ENCODE data around the gene SNX8.
"Not testable (repeated sequence)": the region's sequence is repeated elsewhere in the genome, so short reads cannot be mapped to it uniquely, and the experiment has no call there.

SNX8 gene, protein sequence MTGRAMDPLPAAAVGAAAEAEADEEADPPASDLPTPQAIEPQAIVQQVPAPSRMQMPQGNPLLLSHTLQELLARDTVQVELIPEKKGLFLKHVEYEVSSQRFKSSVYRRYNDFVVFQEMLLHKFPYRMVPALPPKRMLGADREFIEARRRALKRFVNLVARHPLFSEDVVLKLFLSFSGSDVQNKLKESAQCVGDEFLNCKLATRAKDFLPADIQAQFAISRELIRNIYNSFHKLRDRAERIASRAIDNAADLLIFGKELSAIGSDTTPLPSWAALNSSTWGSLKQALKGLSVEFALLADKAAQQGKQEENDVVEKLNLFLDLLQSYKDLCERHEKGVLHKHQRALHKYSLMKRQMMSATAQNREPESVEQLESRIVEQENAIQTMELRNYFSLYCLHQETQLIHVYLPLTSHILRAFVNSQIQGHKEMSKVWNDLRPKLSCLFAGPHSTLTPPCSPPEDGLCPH

GRCh38 chr7:2314209-2314955 is at the start of gene SNX8:
Gene SNX8 (minus strand): TSS chr7:2314441. CDS start chr7:2314421, 20 bp downstream.
- peak; percentile 95 to 96 for DNase-seq

- DNase-seq = no peak
Observed at GRCh38 chr7:2362385-2363088, 48.3 kb upstream of the SNX8 start.

- DNase-seq = no peak
Observed at GRCh38 chr7:2360796-2361195, 46.6 kb upstream of the SNX8 start.

- DNase-seq = no peak
Observed at GRCh38 chr7:2359610-2360009, 45.4 kb upstream of the SNX8 start.

GRCh38 chr7:2358968-2359527 is 44.8 kb upstream of the SNX8 start:
- DNase-seq = no peak

DNA sequence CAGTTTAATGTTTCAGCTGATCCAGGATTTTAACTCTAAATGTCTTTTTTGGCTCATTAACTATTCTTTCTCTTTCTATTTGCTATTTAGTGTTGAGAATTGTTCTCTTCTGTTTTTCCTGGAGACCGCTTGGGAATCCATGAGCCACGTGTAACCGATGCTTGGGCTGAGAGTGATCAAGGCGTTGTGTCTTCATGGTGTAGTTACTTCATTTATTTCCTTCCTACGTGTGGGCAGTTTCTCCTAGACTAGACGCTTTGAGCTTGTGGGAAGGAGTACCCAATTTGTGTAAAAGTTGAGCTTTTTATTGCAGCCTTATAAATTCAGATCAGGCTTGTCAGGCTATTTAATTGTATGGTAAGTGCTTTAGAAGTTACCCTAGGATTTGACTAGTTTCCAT is 43.3 kb upstream of the SNX8 start:
- DNase-seq = no peak

DNA sequence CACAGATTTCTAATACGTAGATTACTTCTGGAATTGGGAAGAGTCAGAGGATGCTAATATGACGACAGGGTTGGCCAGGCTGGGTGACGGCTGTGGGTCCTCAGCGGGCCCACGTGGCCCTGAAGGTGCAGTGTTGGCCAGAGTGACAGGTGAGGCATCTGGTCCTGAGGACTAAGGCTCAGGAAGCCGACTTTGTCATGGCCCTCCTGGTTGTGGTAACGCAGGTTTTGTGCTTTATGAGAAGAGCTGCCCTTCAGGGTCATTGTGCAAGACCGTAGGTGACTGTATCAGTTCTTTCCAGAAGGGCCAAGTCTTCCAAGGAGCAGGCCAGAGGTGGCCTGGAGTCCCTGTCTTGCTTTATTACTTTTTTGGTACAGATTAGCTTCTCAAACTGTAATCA is 42.9 kb upstream of the SNX8 start:
- no peak for DNase-seq

DNA sequence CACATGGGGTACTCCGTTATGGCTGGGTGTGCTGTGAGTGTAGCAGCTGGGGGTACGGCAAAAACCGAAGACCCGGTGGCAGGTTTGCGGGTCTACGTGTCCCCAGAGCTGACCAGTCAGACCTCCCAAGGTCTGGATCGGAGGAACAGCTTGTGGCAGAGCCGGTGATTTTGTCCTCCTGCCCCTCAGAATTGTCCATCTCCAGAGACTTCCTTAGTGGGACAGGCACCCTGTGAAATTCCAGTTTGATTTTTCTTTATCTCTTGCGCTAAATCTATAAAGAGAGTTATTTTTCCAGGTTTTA is 41.4 kb upstream of the SNX8 start:
- DNase-seq = no peak

GRCh38 chr7:2354939-2355704 is 40.9 kb upstream of the SNX8 start:
- DNase-seq = peak in 1 of 2 donors; percentile 8

- DNase-seq = peak; percentile 91 to 94
Observed at GRCh38 chr7:2354186-2354938, 40.1 kb upstream of the SNX8 start, which contains the start of gene EIF3B. Gene EIF3B (plus strand): TSS chr7:2354827. CDS start chr7:2354922, 95 bp downstream.

- DNase-seq = peak; percentile 90 to 91
Observed at GRCh38 chr7:2353936-2354185, 39.6 kb upstream of the SNX8 start.

DNA sequence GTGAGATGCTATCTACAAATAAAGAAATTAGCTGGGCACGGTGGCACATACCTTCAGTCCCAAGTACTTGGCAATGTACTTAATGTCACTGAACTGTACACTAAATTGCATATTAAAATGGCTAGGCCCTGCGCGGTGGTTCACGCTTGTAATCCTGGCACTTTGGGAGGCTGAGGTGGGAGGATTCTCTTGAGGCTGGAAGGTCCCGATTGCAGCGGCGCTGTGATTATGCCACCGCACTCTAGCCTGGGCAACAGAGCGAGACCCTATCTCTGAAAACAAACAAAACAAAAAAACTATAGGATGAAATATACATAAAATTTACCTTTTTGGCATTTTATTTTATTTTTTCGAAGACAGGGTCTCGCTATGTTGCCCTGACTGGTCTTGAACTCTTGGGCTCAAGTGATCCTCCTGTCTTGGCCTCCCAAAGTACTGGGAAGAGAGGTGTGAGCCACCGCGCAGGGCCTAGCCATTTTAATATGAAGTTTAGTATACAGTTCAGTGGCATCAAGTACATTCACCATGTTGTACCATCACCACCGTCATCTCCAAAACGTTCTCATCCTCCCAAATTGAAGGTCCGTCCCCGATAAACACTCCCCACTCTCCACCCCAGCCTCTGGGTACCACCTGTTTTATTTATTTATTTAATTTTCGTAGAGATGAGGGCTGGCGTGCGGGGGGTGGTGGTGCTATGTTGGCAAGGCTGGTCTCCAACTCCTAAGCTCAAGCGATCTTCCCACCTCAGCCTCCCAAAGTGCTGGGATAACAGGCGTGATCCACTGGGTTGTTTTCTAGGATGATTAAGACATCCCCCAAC is 39.1 kb upstream of the SNX8 start:
- no peak for DNase-seq

GRCh38 chr7:2350861-2351260 is 36.6 kb upstream of the SNX8 start:
- DNase-seq = no peak

DNA sequence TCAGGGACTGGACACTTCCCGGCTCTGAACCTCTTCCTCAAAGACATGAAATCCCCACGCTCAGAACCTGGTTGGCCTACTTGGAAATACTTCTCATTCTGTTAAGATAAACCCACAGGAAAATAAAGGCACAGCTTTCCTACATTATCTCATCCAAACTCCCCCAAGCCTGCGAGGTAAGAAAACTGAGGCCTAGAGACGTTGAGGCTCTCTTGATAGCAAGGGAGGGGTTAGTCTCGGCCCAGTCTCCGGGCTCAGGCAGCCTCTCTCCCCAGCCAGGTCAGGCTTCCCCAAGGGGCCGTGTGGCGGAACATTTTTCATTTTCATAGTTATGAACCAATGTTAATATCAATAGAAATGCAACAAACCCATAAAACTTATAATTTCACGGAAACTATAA is 35.8 kb upstream of the SNX8 start:
- no peak for DNase-seq

GRCh38 chr7:2347351-2348063 is 33.3 kb upstream of the SNX8 start:
- DNase-seq = not testable (repeated sequence)

- DNase-seq = no peak
Observed at GRCh38 chr7:2336626-2337299, 22.5 kb upstream of the SNX8 start.

DNA sequence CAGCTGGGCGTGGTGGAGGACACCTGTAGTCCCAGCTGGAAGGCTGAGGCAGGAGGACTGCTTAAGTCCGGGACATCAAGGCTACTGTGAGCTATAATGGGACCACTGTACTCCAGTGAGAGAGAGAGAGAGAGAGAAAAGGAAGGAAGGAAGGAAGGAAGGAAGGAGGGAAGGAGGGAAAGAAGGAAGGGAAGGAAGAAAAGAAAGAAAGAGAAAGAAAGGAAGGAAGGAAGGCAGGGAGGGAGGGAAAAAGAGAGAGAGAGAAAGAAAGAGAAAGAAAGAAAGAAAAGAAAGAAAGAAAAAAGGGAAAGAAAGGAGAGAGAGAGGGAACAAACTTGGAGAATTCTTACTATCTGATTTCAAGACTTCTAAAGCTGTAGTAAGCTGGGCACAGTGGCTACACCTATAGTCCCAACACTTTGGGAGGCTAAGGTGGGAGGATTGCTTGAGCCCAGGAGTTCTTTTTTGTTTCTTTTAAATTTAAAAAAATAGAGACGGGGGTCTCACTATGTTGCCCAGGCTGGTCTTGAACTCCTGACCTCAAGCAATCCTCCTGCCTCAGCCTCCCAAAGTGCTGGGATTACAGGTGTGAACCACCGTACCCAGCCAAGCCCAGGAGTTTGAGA is 18.5 kb upstream of the SNX8 start:
- not testable (repeated sequence) for DNase-seq

- DNase-seq = no peak
Observed at GRCh38 chr7:2331707-2332106, 17.5 kb upstream of the SNX8 start.

DNA sequence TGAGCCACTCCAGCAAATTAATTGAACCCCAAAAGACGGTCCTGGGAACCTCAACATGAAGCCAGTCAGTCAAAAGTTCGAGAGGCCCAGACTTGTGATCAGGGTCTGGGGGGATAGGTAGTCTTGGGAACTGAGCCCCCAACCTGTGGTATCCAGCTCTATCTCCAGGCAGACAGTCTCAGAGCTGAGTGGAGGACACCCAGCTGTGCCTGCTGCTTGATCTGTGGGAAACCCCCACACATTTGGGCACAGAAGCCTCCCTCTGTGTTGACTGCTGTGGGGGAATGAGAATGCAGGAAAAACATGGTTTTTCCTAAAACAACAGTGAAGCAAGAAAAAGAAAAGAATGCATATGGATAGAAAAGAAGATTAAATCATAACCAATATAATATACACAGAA is 16.3 kb upstream of the SNX8 start:
- DNase-seq = no peak
